T-helper 2 cell treated with Interferon-gamma antibody and Interleukin-4, amounts not matched to agents 5 μg/mL and 100 μg/mL, for 36 hours (primary cell): ENCODE measurements around the gene ADCY5.

Experiments
- DNase-seq: peaks from one replicate; pipeline ENCODE4 v3.0.0; 2021; ENCODE audit warnings: low spot score
- H3K27ac Mint-ChIP-seq: one replicate; pipeline ENCODE4 v1.8.0; 2021; ENCODE audit warnings: mild to moderate bottlenecking, mixed read lengths
- H3K27me3 Mint-ChIP-seq: one replicate; pipeline ENCODE4 v1.8.0; 2021; ENCODE audit warnings: low read depth, mixed read lengths
- H3K36me3 Mint-ChIP-seq: one replicate; pipeline ENCODE4 v1.8.0; 2021; ENCODE audit warnings: low read depth, mixed read lengths
- H3K4me1 Mint-ChIP-seq: one replicate; pipeline ENCODE4 v1.8.0; 2021; ENCODE audit warnings: low read depth, mixed read lengths
- H3K4me3 Mint-ChIP-seq: one replicate; pipeline ENCODE4 v1.8.0; 2022; ENCODE audit warnings: mild to moderate bottlenecking, moderate library complexity, mixed read lengths
- H3K9me3 Mint-ChIP-seq: one replicate; pipeline ENCODE4 v1.8.0; 2021; ENCODE audit warnings: mixed read lengths

Gene ADCY5

GRCh38 chr3:123321806-123322205 is 127.1 kb downstream of the ADCY5 start:
- no peaks in the 10 kb centered on the region for H3K9me3 Mint-ChIP-seq
- no peaks in the 10 kb centered on the region for H3K4me1 Mint-ChIP-seq
- H3K27me3 Mint-ChIP-seq = peaks cover 2% of the 10 kb centered on the region
- no peak for DNase-seq
- no peak overlapping the region for H3K27ac Mint-ChIP-seq
- H3K4me3 Mint-ChIP-seq = no peak overlapping the region
- no peaks in the 10 kb centered on the region for H3K36me3 Mint-ChIP-seq

GRCh38 chr3:123320221-123320620 is 128.7 kb downstream of the ADCY5 start:
- H3K4me3 Mint-ChIP-seq = no peak overlapping the region
- no peak for DNase-seq
- H3K27me3 Mint-ChIP-seq = peaks cover 2% of the 10 kb centered on the region

GRCh38 chr3:123319760-123320159 is 129.1 kb downstream of the ADCY5 start:
- DNase-seq = no peak
- no peaks in the 10 kb centered on the region for H3K36me3 Mint-ChIP-seq
- H3K4me1 Mint-ChIP-seq = no peaks in the 10 kb centered on the region
- peaks cover 5% of the 10 kb centered on the region for H3K27me3 Mint-ChIP-seq
- H3K4me3 Mint-ChIP-seq = no peak overlapping the region
- H3K27ac Mint-ChIP-seq = no peak overlapping the region
- no peaks in the 10 kb centered on the region for H3K9me3 Mint-ChIP-seq

More at GRCh38 chr3:123320221-123320620, 128.7 kb downstream of the ADCY5 start:
- Mint-ChIP-seq H3K36me3 (no peaks in the 10 kb centered on the region), H3K27ac (no peak overlapping the region), H3K9me3 (no peaks in the 10 kb centered on the region), H3K4me1 (no peaks in the 10 kb centered on the region)

GRCh38 chr3:123318374-123318773 is 130.5 kb downstream of the ADCY5 start:
- Mint-ChIP-seq H3K27ac (no peak overlapping the region), H3K4me1 (no peaks in the 10 kb centered on the region), H3K9me3 (no peaks in the 10 kb centered on the region), H3K27me3 (peaks cover 6% of the 10 kb centered on the region), H3K36me3 (no peaks in the 10 kb centered on the region), H3K4me3 (no peak overlapping the region)
- DNase-seq = no peak

- H3K9me3 Mint-ChIP-seq = no peaks in the 10 kb centered on the region
- H3K4me1 Mint-ChIP-seq = no peaks in the 10 kb centered on the region
- no peak overlapping the region for H3K4me3 Mint-ChIP-seq
- peaks cover 6% of the 10 kb centered on the region for H3K27me3 Mint-ChIP-seq
- DNase-seq = no peak
- H3K27ac Mint-ChIP-seq = no peak overlapping the region
- no peaks in the 10 kb centered on the region for H3K36me3 Mint-ChIP-seq
Observed at GRCh38 chr3:123317716-123318115, 131.2 kb downstream of the ADCY5 start.

- H3K27me3 Mint-ChIP-seq = peaks cover 9% of the 10 kb centered on the region
- H3K4me1 Mint-ChIP-seq = no peaks in the 10 kb centered on the region
- no peak for DNase-seq
- H3K27ac Mint-ChIP-seq = no peak overlapping the region
- H3K36me3 Mint-ChIP-seq = no peaks in the 10 kb centered on the region
- no peak overlapping the region for H3K4me3 Mint-ChIP-seq
- H3K9me3 Mint-ChIP-seq = no peaks in the 10 kb centered on the region
Observed at GRCh38 chr3:123315271-123315595, 133.7 kb downstream of the ADCY5 start.

GRCh38 chr3:123314359-123315270 is 134.3 kb downstream of the ADCY5 start:
- Mint-ChIP-seq H3K27ac (no peak overlapping the region), H3K4me3 (no peak overlapping the region), H3K4me1 (no peaks in the 10 kb centered on the region), H3K27me3 (peaks cover 9% of the 10 kb centered on the region), H3K9me3 (no peaks in the 10 kb centered on the region), H3K36me3 (no peaks in the 10 kb centered on the region)
- DNase-seq = no peak

- peaks cover 9% of the 10 kb centered on the region for H3K27me3 Mint-ChIP-seq
- no peaks in the 10 kb centered on the region for H3K36me3 Mint-ChIP-seq
- H3K27ac Mint-ChIP-seq = no peak overlapping the region
- no peak overlapping the region for H3K4me3 Mint-ChIP-seq
- H3K9me3 Mint-ChIP-seq = no peaks in the 10 kb centered on the region
- no peak for DNase-seq
- no peaks in the 10 kb centered on the region for H3K4me1 Mint-ChIP-seq
Observed at GRCh38 chr3:123313889-123314288, 135.0 kb downstream of the ADCY5 start.

GRCh38 chr3:123312331-123313265 is 136.3 kb downstream of the ADCY5 start:
- no peak for DNase-seq
- no peak overlapping the region for H3K27ac Mint-ChIP-seq
- H3K4me3 Mint-ChIP-seq = no peak overlapping the region
- no peaks in the 10 kb centered on the region for H3K9me3 Mint-ChIP-seq
- peaks cover 9% of the 10 kb centered on the region for H3K27me3 Mint-ChIP-seq
- H3K4me1 Mint-ChIP-seq = no peaks in the 10 kb centered on the region
- H3K36me3 Mint-ChIP-seq = no peaks in the 10 kb centered on the region

GRCh38 chr3:123311201-123311600 is 137.7 kb downstream of the ADCY5 start:
- H3K4me3 Mint-ChIP-seq = no peak overlapping the region
- no peaks in the 10 kb centered on the region for H3K36me3 Mint-ChIP-seq
- no peak overlapping the region for H3K27ac Mint-ChIP-seq
- DNase-seq = no peak
- no peaks in the 10 kb centered on the region for H3K9me3 Mint-ChIP-seq
- peaks cover 10% of the 10 kb centered on the region for H3K27me3 Mint-ChIP-seq
- H3K4me1 Mint-ChIP-seq = no peaks in the 10 kb centered on the region

GRCh38 chr3:123310741-123311140 is 138.1 kb downstream of the ADCY5 start:
- Mint-ChIP-seq H3K27me3 (peaks cover 10% of the 10 kb centered on the region), H3K36me3 (no peaks in the 10 kb centered on the region), H3K4me1 (no peaks in the 10 kb centered on the region), H3K9me3 (no peaks in the 10 kb centered on the region), H3K4me3 (no peak overlapping the region), H3K27ac (no peak overlapping the region)
- no peak for DNase-seq

GRCh38 chr3:123310186-123310585 is 138.7 kb downstream of the ADCY5 start:
- no peaks in the 10 kb centered on the region for H3K4me1 Mint-ChIP-seq
- H3K27me3 Mint-ChIP-seq = peaks cover 10% of the 10 kb centered on the region
- no peak overlapping the region for H3K27ac Mint-ChIP-seq
- no peak overlapping the region for H3K4me3 Mint-ChIP-seq
- H3K9me3 Mint-ChIP-seq = no peaks in the 10 kb centered on the region
- DNase-seq = no peak
- H3K36me3 Mint-ChIP-seq = no peaks in the 10 kb centered on the region

- Mint-ChIP-seq H3K27me3 (peaks cover 3% of the 10 kb centered on the region), H3K4me1 (no peaks in the 10 kb centered on the region), H3K27ac (no peak overlapping the region), H3K36me3 (no peaks in the 10 kb centered on the region), H3K9me3 (no peaks in the 10 kb centered on the region), H3K4me3 (no peak overlapping the region)
- DNase-seq = no peak
Observed at GRCh38 chr3:123307064-123307463, 141.8 kb downstream of the ADCY5 start.

- Mint-ChIP-seq H3K27ac (no peak overlapping the region), H3K4me1 (no peaks in the 10 kb centered on the region), H3K36me3 (no peaks in the 10 kb centered on the region), H3K27me3 (peaks cover 3% of the 10 kb centered on the region), H3K9me3 (no peaks in the 10 kb centered on the region), H3K4me3 (no peak overlapping the region)
- no peak for DNase-seq
Observed at GRCh38 chr3:123305192-123305591, 143.7 kb downstream of the ADCY5 start.
